Endothelial cell of umbilical vein (primary cell): Measurements from ENCODE around the gene SYTL2. TPM values are rescaled to one million over a fixed set of nuclear protein-coding genes. Genes with fewer than 3 reads are reported as not detected.

Experiments used
- BruUV-seq: library from RNA; stranded (reverse); fragments of 400-500 nt; replicated peaks from 2 replicates; lab custom pipeline; 2021; lab: Mats Ljungman, UMichigan
- CTCF ChIA-PET: fragments of 300-600, 350-600 bp; sonication (Branson Sonifier 250); formaldehyde crosslinking; loops from one replicate; lab custom pipeline; 2021; ENCODE audit warnings: antibody characterized with exemption, inconsistent platforms; lab: Charles Lee
- POLR2A ChIA-PET: fragments of 300-600, 350-600 bp; sonication (Branson Sonifier 250); formaldehyde crosslinking; loops from one replicate; lab custom pipeline; 2021; ENCODE audit warnings: antibody characterized with exemption, inconsistent platforms; lab: Charles Lee
- DNase-seq: peaks from one replicate; pipeline ENCODE4 v3.0.0-alpha.2; 2011; ENCODE audit warnings: low read depth, low spot score
- FAIRE-seq: peaks from 2 replicates; lab custom pipeline; 2011; peaks lifted over from hg19 to GRCh38; lab: Jason Lieb, UNC
- H2AFZ ChIP-seq: 2 replicates; pipeline ENCODE4 v1.6.0; 2012; ENCODE audit warnings: low read depth, low read length, control low read depth, inconsistent platforms
- H3K27ac ChIP-seq: 2 replicates; pipeline ENCODE4 v1.5.1; 2011; ENCODE audit warnings: low read depth, mild to moderate bottlenecking, control low read depth, low read length, moderate library complexity; ENCODE audit not compliant: insufficient read depth
- H3K27me3 ChIP-seq, 2 experiments: 2 replicates each; pipeline versions ENCODE4 v1.6.0 to v1.6.1; 2011; ENCODE audit warnings: low read length in 2 of 2, mixed read lengths in 1 of 2; ENCODE audit not compliant: control insufficient read depth in 2 of 2, insufficient read depth in 2 of 2
- H3K36me3 ChIP-seq, 2 experiments: 2 replicates in 1 of 2; 3 replicates in 1 of 2; pipeline ENCODE4 v1.5.1; 2011; ENCODE audit warnings: low read length in 2 of 2, mild to moderate bottlenecking in 1 of 2, moderate library complexity in 1 of 2; ENCODE audit not compliant: control insufficient read depth in 2 of 2, insufficient read depth in 2 of 2; ENCODE audit errors: extremely low read depth in 1 of 2
- H3K4me1 ChIP-seq: 3 replicates; pipeline ENCODE4 v1.5.1; 2011; ENCODE audit warnings: mild to moderate bottlenecking, low read length; ENCODE audit not compliant: control insufficient read depth, insufficient read depth; ENCODE audit errors: extremely low read depth
- H3K4me2 ChIP-seq: 2 replicates; pipeline ENCODE4 v1.6.1; 2011; ENCODE audit warnings: low read length, control low read depth, mixed read lengths; ENCODE audit not compliant: insufficient read depth
- H3K4me3 ChIP-seq, 3 experiments: fragments of 200-600 bp in 1 of 3; sonication (generic), shearing (Covaris generic) in 1 of 3; replicated peaks in 1 of 3; 2 replicates each; pipeline ENCODE4 v1.5.1; 2011 to 2016; ENCODE audit warnings: control low read depth in 3 of 3, low read length in 3 of 3, mild to moderate bottlenecking in 2 of 3, inconsistent platforms in 1 of 3, low read depth in 1 of 3, moderate library complexity in 1 of 3; ENCODE audit not compliant: insufficient read depth in 1 of 3
- H3K79me2 ChIP-seq: 2 replicates; pipeline ENCODE4 v1.6.0; 2012; ENCODE audit warnings: low read length, inconsistent platforms; ENCODE audit not compliant: control insufficient read depth, insufficient read depth
- H3K9ac ChIP-seq: replicated peaks from 2 replicates; pipeline ENCODE3; 2011; ENCODE audit warnings: low read length, control low read depth; ENCODE audit not compliant: insufficient read depth; ENCODE audit errors: extremely low read depth
- H3K9me1 ChIP-seq: replicated peaks from 3 replicates; pipeline ENCODE4 v1.6.0; 2011; ENCODE audit warnings: mild to moderate bottlenecking, low read length; ENCODE audit not compliant: control insufficient read depth, insufficient read depth; ENCODE audit errors: extremely low read depth
- H3K9me3 ChIP-seq: replicated peaks from 2 replicates; pipeline ENCODE4 v1.5.1; 2012; ENCODE audit warnings: low read length, inconsistent platforms; ENCODE audit not compliant: control insufficient read depth, insufficient read depth
- H4K20me1 ChIP-seq: replicated peaks from 2 replicates; pipeline ENCODE3; 2011; ENCODE audit warnings: mild to moderate bottlenecking, low read length; ENCODE audit not compliant: control insufficient read depth, insufficient read depth; ENCODE audit errors: extremely low read depth
- CTCF ChIP-seq, 2 donors: IDR thresholded peaks; 1 replicate in 1 of 2; 2 replicates in 1 of 2; pipeline ENCODE4 v1.5.1; 2011; ENCODE audit warnings: low read length in 2 of 2, mild to moderate bottlenecking in 2 of 2, moderate library complexity in 2 of 2, control low read depth in 1 of 2, inconsistent platforms in 1 of 2, low read depth in 1 of 2; ENCODE audit not compliant: insufficient read depth in 1 of 2; ENCODE audit errors: extremely low read depth in 1 of 2
- EZH2 ChIP-seq: IDR thresholded peaks from 2 replicates; pipeline ENCODE4 v1.6.1; 2012; ENCODE audit warnings: borderline replicate concordance, low read depth, mild to moderate bottlenecking, moderate library complexity, low read length, inconsistent platforms; ENCODE audit not compliant: severe bottlenecking
- FOS ChIP-seq: IDR thresholded peaks from 2 replicates; pipeline ENCODE4 v1.6.1; 2011; ENCODE audit warnings: mild to moderate bottlenecking, low read length, moderate library complexity, borderline replicate concordance; ENCODE audit not compliant: insufficient read depth
- GATA2 ChIP-seq: IDR thresholded peaks from 2 replicates; pipeline ENCODE4 v1.7.0; 2011; ENCODE audit warnings: low read depth, mild to moderate bottlenecking, moderate library complexity, mixed read lengths, low read length; ENCODE audit not compliant: insufficient read length, insufficient read depth
- MYC ChIP-seq: IDR thresholded peaks from one replicate; pipeline ENCODE4 v1.6.1; 2011; ENCODE audit warnings: mild to moderate bottlenecking, low read depth, low read length
- POLR2A ChIP-seq: IDR thresholded peaks from 2 replicates; pipeline ENCODE4 v1.6.1; 2012; ENCODE audit warnings: low read depth, mild to moderate bottlenecking, control low read depth, low read length
- POLR2AphosphoS5 ChIP-seq: IDR thresholded peaks from 2 replicates; pipeline ENCODE4 v1.6.1; 2012; ENCODE audit warnings: low read depth, mild to moderate bottlenecking, control low read depth, low read length, moderate library complexity; ENCODE audit not compliant: insufficient read depth
- dilution Hi-C: fragments of 300-500 bp; cut with MboI; formaldehyde crosslinking; loops from one replicate; pipeline ENCODE4 v1.15.0; 2019; ENCODE audit warnings: low sequenced_read_pairs; ENCODE audit not compliant: extremely low pct_ligation_motif_present
- intact Hi-C: fragments of 100-400 bp; cut with micrococcal nuclease; formaldehyde crosslinking; loops from one replicate; pipeline ENCODE4 v1.10.0; 2022
- polyA plus RNA-seq, 4 experiments: library from polyadenylated mRNA; depleted of rRNA in 3 of 4; stranded (reverse) in 3 of 4; unstranded in 1 of 4; fragments of >200 nt; gene quantifications; 2 replicates each; pipeline versions ENCODE4 v1.2.1 to v1.2.3, GENCODE V29; 2011 to 2012; ENCODE audit warnings: missing spikeins in 1 of 4
- total RNA-seq: library from RNA; stranded (reverse); gene quantifications from 2 replicates; pipeline ENCODE4 v1.2.3, GENCODE V29; 2021
- TF ChIP-seq, protein P1 (sequence below): IDR thresholded peaks from 2 replicates; pipeline ENCODE4 v1.6.1; 2011; ENCODE audit not compliant: insufficient read depth, insufficient read length

Gene SYTL2
- total and polyA plus RNA-seq, 2 donors (not counting 3 experiments of a cell fraction or from before 2014, with no cell fraction given): 1.4 to 2.4 TPM

GRCh38 chr11:85742873-85743275 lies 68.1 kb downstream of the SYTL2 start:
- H3K4me2 ChIP-seq: no peak overlapping the region
- no peak overlapping the region for H3K9ac ChIP-seq
- no peaks in the 10 kb centered on the region for H4K20me1 ChIP-seq
- TF ChIP-seq, protein P1, sequence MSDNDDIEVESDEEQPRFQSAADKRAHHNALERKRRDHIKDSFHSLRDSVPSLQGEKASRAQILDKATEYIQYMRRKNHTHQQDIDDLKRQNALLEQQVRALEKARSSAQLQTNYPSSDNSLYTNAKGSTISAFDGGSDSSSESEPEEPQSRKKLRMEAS: no peak
- TF ChIP-seq CTCF (IDR thresholded peaks at IDR 0.05; ENCODE audit: extremely low read depth in 1 of 2, insufficient read depth in 1 of 2, low read depth in 1 of 2, low read length in 2 of 2) (no peak), FOS (no peak), POLR2AphosphoS5 (no peak), EZH2 (no peak)
- dilution Hi-C loops: no loop called here
- FAIRE-seq (no peak), DNase-seq (no peak)
- H3K27ac ChIP-seq: no peak overlapping the region
- no peaks in the 10 kb centered on the region for H3K36me3 ChIP-seq
- peaks cover 18% of the 10 kb centered on the region for H3K4me1 ChIP-seq
- intact Hi-C loops: no loop called here
- no peaks in the 10 kb centered on the region for H3K9me1 ChIP-seq
- H3K79me2 ChIP-seq: no peaks in the 10 kb centered on the region
- H3K9me3 ChIP-seq: no peaks in the 10 kb centered on the region
- no TSS peak for BruUV-seq
- H2AFZ ChIP-seq: no peak overlapping the region
- ChIA-PET CTCF (no interaction called here), POLR2A (no interaction called here)
- no peak overlapping the region for H3K4me3 ChIP-seq
- H3K27me3 ChIP-seq: no peaks in the 10 kb centered on the region

GRCh38 chr11:85742348-85742747 lies 68.6 kb downstream of the SYTL2 start:
- ChIA-PET POLR2A (no interaction called here), CTCF (no interaction called here)
- Histone ChIP-seq H3K27me3 (no peaks in the 10 kb centered on the region), H3K9me1 (no peaks in the 10 kb centered on the region), H3K9ac (no peak overlapping the region), H3K4me2 (no peak overlapping the region), H3K4me1 (peaks cover 23% of the 10 kb centered on the region), H2AFZ (no peak overlapping the region), H3K79me2 (no peaks in the 10 kb centered on the region), H3K4me3 (no peak overlapping the region), H3K27ac (no peak overlapping the region), H4K20me1 (no peaks in the 10 kb centered on the region), H3K36me3 (no peaks in the 10 kb centered on the region), H3K9me3 (no peaks in the 10 kb centered on the region)
- dilution Hi-C loops (no loop called here), intact Hi-C loops (no loop called here)
- FAIRE-seq (no peak), DNase-seq (no peak)
- TF ChIP-seq, protein P1: no peak
- no peak for TF ChIP-seq MYC
- TF ChIP-seq GATA2: no peak
- TF ChIP-seq POLR2A: no peak
- no peak for TF ChIP-seq POLR2AphosphoS5
- TF ChIP-seq EZH2: no peak
- BruUV-seq: no TSS peak
